ENCODE results near the gene PSAP. TPM values are rescaled to one million over a fixed set of nuclear protein-coding genes. Genes with fewer than 3 reads are reported as not detected.

The PSAP gene
- total and polyA plus RNA-seq, 4 donors = 255 to 671 (median 472) TPM

- DNase-seq (ENCODE audit: low spot score) = no peak
- 74% methylated on average over 3 of the region's 3 CpGs for WGBS
- H3K36me3 ChIP-seq (ENCODE audit: control insufficient read depth in 4 of 4, insufficient read depth in 3 of 4, low read depth in 1 of 4, low read length in 3 of 4) = no peaks in the 10 kb centered on the region
- H3K9me3 ChIP-seq (ENCODE audit: control insufficient read depth in 4 of 4, low read length in 3 of 4) = no peaks in the 10 kb centered on the region
- peaks cover 0 to 11% (median 3%) of the 10 kb centered on the region in 4 donors for H3K4me1 ChIP-seq (ENCODE audit: control insufficient read depth in 4 of 4, insufficient read depth in 4 of 4, low read length in 3 of 4)
- peak overlapping the region in 1 of 2 donors; percentile 31 for H3K27ac ChIP-seq (ENCODE audit: low read depth in 1 of 2, low read length in 2 of 2)
- H3K27me3 ChIP-seq (ENCODE audit: control insufficient read depth in 4 of 4, insufficient read depth in 4 of 4, low read length in 3 of 4) = no peaks in the 10 kb centered on the region
- H3K9ac ChIP-seq (ENCODE audit: low read depth in 1 of 2, low read length in 2 of 2) = no peak overlapping the region
- no peak overlapping the region for H3K4me3 ChIP-seq (ENCODE audit: low read depth in 1 of 3, low read length in 3 of 3)
- TF ChIP-seq EGR1 (IDR thresholded peaks at IDR 0.05; ENCODE audit: low read depth in 2 of 2) (no peak), FOXA2 (IDR thresholded peaks at IDR 0.05) (no peak), MAX (IDR thresholded peaks at IDR 0.05) (no peak), TAF1 (conservative IDR thresholded peaks at IDR 0.05) (no peak), RAD21 (IDR thresholded peaks at IDR 0.05) (no peak), JUND (IDR thresholded peaks at IDR 0.05) (no peak), GABPA (IDR thresholded peaks at IDR 0.05 in 1 of 2, conservative IDR thresholded peaks at IDR 0.05 in 1 of 2) (no peak), NR2F2 (IDR thresholded peaks at IDR 0.05) (no peak), FOXA1 (IDR thresholded peaks at IDR 0.05) (no peak), SP1 (IDR thresholded peaks at IDR 0.05) (no peak), RXRA (IDR thresholded peaks at IDR 0.05) (no peak), HNF4A (conservative IDR thresholded peaks at IDR 0.05) (no peak), HNF4G (IDR thresholded peaks at IDR 0.05) (no peak), YY1 (IDR thresholded peaks at IDR 0.05) (no peak)
- TF ChIP-seq, protein P1, sequence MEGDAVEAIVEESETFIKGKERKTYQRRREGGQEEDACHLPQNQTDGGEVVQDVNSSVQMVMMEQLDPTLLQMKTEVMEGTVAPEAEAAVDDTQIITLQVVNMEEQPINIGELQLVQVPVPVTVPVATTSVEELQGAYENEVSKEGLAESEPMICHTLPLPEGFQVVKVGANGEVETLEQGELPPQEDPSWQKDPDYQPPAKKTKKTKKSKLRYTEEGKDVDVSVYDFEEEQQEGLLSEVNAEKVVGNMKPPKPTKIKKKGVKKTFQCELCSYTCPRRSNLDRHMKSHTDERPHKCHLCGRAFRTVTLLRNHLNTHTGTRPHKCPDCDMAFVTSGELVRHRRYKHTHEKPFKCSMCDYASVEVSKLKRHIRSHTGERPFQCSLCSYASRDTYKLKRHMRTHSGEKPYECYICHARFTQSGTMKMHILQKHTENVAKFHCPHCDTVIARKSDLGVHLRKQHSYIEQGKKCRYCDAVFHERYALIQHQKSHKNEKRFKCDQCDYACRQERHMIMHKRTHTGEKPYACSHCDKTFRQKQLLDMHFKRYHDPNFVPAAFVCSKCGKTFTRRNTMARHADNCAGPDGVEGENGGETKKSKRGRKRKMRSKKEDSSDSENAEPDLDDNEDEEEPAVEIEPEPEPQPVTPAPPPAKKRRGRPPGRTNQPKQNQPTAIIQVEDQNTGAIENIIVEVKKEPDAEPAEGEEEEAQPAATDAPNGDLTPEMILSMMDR (IDR thresholded peaks at IDR 0.05; ENCODE audit: low read depth, low read length, missing input control) = no peak
- TF ChIP-seq, protein P2, sequence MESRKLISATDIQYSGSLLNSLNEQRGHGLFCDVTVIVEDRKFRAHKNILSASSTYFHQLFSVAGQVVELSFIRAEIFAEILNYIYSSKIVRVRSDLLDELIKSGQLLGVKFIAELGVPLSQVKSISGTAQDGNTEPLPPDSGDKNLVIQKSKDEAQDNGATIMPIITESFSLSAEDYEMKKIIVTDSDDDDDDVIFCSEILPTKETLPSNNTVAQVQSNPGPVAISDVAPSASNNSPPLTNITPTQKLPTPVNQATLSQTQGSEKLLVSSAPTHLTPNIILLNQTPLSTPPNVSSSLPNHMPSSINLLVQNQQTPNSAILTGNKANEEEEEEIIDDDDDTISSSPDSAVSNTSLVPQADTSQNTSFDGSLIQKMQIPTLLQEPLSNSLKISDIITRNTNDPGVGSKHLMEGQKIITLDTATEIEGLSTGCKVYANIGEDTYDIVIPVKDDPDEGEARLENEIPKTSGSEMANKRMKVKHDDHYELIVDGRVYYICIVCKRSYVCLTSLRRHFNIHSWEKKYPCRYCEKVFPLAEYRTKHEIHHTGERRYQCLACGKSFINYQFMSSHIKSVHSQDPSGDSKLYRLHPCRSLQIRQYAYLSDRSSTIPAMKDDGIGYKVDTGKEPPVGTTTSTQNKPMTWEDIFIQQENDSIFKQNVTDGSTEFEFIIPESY (IDR thresholded peaks at IDR 0.05) = no peak
- TF ChIP-seq, protein P3, sequence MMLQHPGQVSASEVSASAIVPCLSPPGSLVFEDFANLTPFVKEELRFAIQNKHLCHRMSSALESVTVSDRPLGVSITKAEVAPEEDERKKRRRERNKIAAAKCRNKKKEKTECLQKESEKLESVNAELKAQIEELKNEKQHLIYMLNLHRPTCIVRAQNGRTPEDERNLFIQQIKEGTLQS (IDR thresholded peaks at IDR 0.05) = no peak
- TF ChIP-seq, protein P4, sequence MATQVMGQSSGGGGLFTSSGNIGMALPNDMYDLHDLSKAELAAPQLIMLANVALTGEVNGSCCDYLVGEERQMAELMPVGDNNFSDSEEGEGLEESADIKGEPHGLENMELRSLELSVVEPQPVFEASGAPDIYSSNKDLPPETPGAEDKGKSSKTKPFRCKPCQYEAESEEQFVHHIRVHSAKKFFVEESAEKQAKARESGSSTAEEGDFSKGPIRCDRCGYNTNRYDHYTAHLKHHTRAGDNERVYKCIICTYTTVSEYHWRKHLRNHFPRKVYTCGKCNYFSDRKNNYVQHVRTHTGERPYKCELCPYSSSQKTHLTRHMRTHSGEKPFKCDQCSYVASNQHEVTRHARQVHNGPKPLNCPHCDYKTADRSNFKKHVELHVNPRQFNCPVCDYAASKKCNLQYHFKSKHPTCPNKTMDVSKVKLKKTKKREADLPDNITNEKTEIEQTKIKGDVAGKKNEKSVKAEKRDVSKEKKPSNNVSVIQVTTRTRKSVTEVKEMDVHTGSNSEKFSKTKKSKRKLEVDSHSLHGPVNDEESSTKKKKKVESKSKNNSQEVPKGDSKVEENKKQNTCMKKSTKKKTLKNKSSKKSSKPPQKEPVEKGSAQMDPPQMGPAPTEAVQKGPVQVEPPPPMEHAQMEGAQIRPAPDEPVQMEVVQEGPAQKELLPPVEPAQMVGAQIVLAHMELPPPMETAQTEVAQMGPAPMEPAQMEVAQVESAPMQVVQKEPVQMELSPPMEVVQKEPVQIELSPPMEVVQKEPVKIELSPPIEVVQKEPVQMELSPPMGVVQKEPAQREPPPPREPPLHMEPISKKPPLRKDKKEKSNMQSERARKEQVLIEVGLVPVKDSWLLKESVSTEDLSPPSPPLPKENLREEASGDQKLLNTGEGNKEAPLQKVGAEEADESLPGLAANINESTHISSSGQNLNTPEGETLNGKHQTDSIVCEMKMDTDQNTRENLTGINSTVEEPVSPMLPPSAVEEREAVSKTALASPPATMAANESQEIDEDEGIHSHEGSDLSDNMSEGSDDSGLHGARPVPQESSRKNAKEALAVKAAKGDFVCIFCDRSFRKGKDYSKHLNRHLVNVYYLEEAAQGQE (IDR thresholded peaks at IDR 0.05) = no peak
Observed at GRCh38 chr10:71774916-71775702, 75.9 kb downstream of the PSAP start.

Measured in liver (tissue), 9 donors.